GM12878 (cell line): ENCODE data around the gene FAM216A.

Source experiments
- BCL11A ChIP-seq: IDR thresholded peaks from 2 replicates; pipeline ENCODE4 v1.6.1; 2011; ENCODE audit warnings: low read depth, low read length
- FOXM1 ChIP-seq: IDR thresholded peaks from 2 replicates; pipeline ENCODE4 v1.6.1; 2012; ENCODE audit warnings: low read depth, mild to moderate bottlenecking, inconsistent platforms, low read length, moderate library complexity
- MTA3 ChIP-seq: IDR thresholded peaks from 2 replicates; pipeline ENCODE4 v1.6.1; 2012; ENCODE audit warnings: low read length, inconsistent platforms, borderline replicate concordance
- SIN3A ChIP-seq: IDR thresholded peaks from 2 replicates; pipeline ENCODE4 v1.6.1; 2012; ENCODE audit warnings: low read depth, low read length, improper control_type of control experiment

DNA sequence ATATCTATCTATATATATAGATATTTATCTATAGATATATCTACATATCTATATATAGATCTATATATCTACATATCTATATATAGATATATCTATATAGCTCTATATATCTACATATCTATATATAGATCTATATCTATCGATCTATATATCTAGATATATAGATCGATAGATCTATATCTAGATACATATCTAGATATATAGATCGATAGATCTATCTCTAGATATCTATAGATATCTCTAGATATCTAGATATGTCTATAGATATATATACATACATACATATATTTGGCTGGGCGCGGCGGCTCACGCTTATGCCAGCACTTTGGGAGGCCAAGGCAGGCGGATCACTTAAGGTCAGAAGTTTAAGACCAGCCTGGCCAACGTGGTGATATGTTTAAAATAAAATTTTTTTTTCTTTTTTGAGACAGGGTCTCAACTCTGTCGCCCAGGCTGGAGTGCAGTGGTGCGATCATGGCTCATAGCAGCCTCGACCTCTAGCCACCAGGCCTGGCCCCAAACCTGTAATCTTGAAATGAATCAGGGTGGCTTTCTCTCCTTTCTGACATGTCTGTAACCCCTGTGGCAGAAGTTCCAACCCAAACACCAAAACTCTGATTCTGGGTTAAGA is 36.6 kb upstream of the FAM216A start:
- TF ChIP-seq BCL11A, result no peak
- no peak for TF ChIP-seq SIN3A
- no peak for TF ChIP-seq FOXM1
- TF ChIP-seq MTA3, result no peak
